HG03575 (cell line): ENCODE results near the gene ARL13B.

Source experiments
- ATAC-seq: cut with Tn5 transposase; IDR thresholded peaks from one replicate; pipeline ENCODE4 v1.9.1; 2021; ENCODE audit not compliant: unreplicated experiment, insufficient number of reproducible peaks, low FRiP score; ENCODE audit errors: extremely low read depth

The ARL13B gene

GRCh38 chr3:94083261-94083660, 103.3 kb downstream of the ARL13B start:
- ATAC-seq: peak; percentile 59

DNA sequence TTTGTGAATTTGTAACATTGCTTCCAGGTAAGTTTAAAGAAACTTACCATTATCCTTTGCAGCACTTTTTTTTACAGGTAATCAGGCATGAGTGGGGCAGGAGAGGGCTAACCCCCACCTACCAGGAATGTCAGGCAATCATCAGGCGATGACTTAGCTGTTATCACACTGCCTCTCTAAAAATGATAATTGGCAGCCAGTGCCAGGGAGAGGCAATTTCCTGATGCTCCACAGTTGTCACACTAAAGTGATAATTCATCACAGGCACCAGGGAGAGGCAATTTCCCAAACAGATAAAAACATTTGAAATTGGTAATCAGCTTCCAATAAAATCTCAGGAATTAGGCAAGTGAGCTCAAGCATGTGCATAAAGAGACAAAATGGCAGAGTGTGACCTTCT, 109.2 kb downstream of the ARL13B start:
- ATAC-seq: no peak

DNA sequence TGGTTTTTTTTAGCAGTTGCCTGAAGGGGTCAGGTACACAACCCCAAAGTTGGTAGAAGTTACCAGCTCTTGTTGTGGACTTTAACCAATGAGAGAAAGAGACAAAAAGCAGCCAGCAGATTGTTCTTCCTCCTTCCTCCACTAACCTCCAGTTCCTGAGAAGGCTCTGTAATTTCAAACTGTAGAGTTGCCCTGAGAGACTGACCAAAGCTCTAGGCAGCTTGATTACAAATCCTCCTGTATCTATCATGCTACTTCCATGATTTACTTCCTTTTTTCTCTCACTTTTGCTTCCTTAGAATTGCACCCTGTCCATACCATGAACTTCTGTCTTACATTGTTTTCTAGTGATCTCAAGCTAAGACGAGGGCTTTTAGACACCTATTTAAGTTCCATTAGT, 112.1 kb downstream of the ARL13B start:
- no peak for ATAC-seq

DNA sequence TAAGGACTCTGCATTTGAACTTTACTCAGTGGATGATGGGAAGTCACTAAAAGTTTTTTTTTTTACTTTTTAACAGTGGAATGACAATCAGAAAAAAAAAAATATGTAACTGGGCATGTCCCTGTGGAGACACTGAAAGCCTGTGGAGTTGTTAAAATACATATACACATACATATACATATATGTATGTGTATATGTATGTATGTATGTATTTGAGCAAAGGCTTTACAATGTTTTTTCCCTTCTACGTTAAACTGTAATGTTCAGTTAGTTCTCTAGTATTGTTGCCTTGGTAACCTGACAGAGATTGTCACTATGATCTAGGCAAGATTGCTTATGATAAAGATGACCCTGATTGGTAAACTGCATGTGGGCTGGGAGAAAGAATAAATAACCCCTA, 113.2 kb downstream of the ARL13B start:
- no peak for ATAC-seq

DNA sequence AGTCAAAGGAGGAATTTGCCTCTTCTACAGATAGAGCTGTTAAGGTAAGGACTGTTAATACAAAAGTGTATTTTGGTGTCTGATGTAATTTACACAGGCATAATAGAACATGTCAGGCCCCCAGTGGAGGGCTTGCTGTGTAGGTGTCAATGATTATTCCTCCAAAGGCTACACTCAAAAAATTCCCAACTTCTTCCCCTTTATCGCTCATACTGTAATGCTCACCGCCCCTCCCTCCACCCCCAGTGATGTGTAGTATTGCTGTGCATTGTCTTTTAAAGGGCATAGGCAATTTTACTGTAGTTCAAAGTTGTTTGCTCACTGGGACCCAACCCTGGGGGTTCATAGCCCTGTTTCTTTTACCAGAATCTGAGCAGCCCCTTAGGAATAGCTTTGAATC, 115.2 kb downstream of the ARL13B start:
- ATAC-seq: no peak

GRCh38 chr3:94098452-94098851, 118.5 kb downstream of the ARL13B start:
- no peak for ATAC-seq

DNA sequence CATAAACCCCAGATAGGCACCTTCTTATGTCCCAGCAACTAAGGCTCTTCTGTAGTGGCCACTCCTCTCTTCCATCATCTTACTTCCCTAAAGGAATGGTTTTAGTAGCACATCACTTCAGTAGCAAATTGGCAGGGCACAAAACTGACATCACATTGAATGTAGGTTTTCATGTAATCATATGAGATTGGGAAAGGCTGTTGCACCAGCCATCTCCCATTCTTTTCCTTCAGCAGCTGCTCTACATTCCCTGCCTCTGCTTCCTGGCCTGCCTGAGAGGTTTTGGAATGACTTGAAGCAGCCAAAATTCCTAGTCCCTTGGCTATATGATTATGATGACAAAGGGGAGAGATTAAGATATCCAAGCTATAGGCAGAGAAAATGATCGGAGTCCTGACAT, 119.4 kb downstream of the ARL13B start:
- no peak for ATAC-seq

DNA sequence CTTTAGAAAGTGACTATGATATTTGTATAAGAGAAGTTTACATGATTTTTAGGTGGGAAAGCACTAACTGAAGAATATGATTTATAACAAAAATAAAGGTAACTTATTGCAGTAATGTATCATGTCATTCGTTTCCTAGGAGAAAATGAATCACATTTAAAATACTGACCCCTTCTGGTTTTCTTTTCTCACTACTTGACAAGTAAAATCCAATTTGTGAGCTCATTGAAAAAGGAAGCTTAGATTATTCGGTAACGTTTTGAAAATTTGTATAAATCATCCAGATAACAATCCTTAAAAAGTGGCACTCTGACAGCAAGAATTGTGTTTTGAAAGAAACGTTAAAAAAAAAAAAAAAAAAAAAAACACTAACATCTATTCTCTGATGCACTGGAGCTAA, 121.9 kb downstream of the ARL13B start:
- ATAC-seq: no peak
